Esophagus muscularis mucosa (tissue), 4 donors: ENCODE data around the gene FAM89B. TPM values are rescaled to one million over a fixed set of nuclear protein-coding genes. Genes with fewer than 3 reads are reported as not detected.

Experiments
- DNase-seq: peaks from one replicate; pipeline ENCODE4 v3.0.0-alpha.2; 2017; ENCODE audit errors: extremely low spot score
- H3K27ac ChIP-seq, 4 donors: fragments of 200-600 bp; sonication (generic); replicated peaks in 1 of 4; 1 replicate in 3 of 4; 2 replicates in 1 of 4; pipeline ENCODE4 v1.5.1; 2016 to 2019; ENCODE audit warnings: mild to moderate bottlenecking in 1 of 4
- H3K27me3 ChIP-seq, 4 donors: fragments of 200-600 bp; sonication (generic); one replicate each; pipeline versions ENCODE4 v1.5.1 to v1.6.0; 2016 to 2019
- H3K36me3 ChIP-seq, 4 donors: fragments of 200-600 bp; sonication (generic); one replicate each; pipeline ENCODE4 v1.5.1; 2016 to 2019
- H3K4me1 ChIP-seq, 4 donors: fragments of 200-600 bp; sonication (generic); one replicate each; pipeline ENCODE4 v1.5.1; 2016 to 2019
- H3K4me3 ChIP-seq, 4 donors: fragments of 200-600 bp; sonication (generic); 1 replicate in 2 of 4; 2 replicates in 2 of 4; pipeline ENCODE4 v1.5.1; 2016 to 2019; ENCODE audit warnings: mild to moderate bottlenecking in 4 of 4, moderate library complexity in 1 of 4
- H3K9me3 ChIP-seq, 4 donors: fragments of 200-600 bp; sonication (generic); 1 replicate in 3 of 4; 2 replicates in 1 of 4; pipeline ENCODE4 v1.5.1; 2016 to 2019
- CTCF ChIP-seq, 3 experiments: fragments of 200-600 bp in 2 of 3; fragments of 450-650 bp in 1 of 3; sonication (generic) in 2 of 3; IDR thresholded peaks; one replicate each; pipeline ENCODE4 v1.5.1; 2017 to 2019; ENCODE audit warnings: antibody characterized with exemption in 3 of 3, mild to moderate bottlenecking in 2 of 3, moderate library complexity in 1 of 3
- EP300 ChIP-seq: sonication (generic); formaldehyde crosslinking; IDR thresholded peaks from one replicate; pipeline ENCODE4 v1.6.1; 2017; ENCODE audit warnings: antibody characterized with exemption
- POLR2A ChIP-seq: fragments of 450-650 bp; IDR thresholded peaks from one replicate; pipeline ENCODE4 v1.6.1; 2017; ENCODE audit warnings: antibody characterized with exemption, moderate library complexity, mild to moderate bottlenecking, low read depth
- POLR2AphosphoS5 ChIP-seq, 2 donors: sonication (generic); formaldehyde crosslinking; IDR thresholded peaks; one replicate each; pipeline ENCODE4 v1.6.1; 2017; ENCODE audit warnings: antibody characterized with exemption in 2 of 2
- WGBS: methylation state at CpG from one replicate; pipeline ENCODE4 v1.1.5; 2018; 5-methylcytosine and 5-hydroxymethylcytosine counted together
- intact Hi-C: fragments of 100-400 bp; cut with DNase I; formaldehyde crosslinking; loops from one replicate; pipeline ENCODE4 v1.15.1; 2023
- total RNA-seq, 4 donors: library from RNA; depleted of rRNA; stranded (reverse); fragments of >200 nt; gene quantifications; one replicate each; pipeline versions ENCODE4 v1.1.0 to v1.2.1, GENCODE V29; 2016

Gene FAM89B
- total RNA-seq, 4 donors from 2014 or later = 47.9 to 90.4 (median 75.0) TPM

GRCh38 chr11:65569164-65569972 is 3.0 kb upstream of the FAM89B start:
- Histone ChIP-seq H3K4me1 (peaks cover 50 to 71% (median 58%) of the 10 kb centered on the region in 4 donors), H3K9me3 (no peaks in the 10 kb centered on the region), H3K36me3 (peaks cover 0 to 2% (median 0%) of the 10 kb centered on the region in 4 donors), H3K4me3 (peak overlapping the region; percentile 78 to 98 (median 88)), H3K27me3 (no peaks in the 10 kb centered on the region), H3K27ac (peak overlapping the region; percentile 95 to 99 (median 96))
- no peak for TF ChIP-seq EP300
- no peak for TF ChIP-seq POLR2AphosphoS5 (IDR thresholded peaks at IDR 0.05)
- no peak for TF ChIP-seq CTCF (IDR thresholded peaks at IDR 0.05)
- no peak for TF ChIP-seq POLR2A
- intact Hi-C loops = no loop called here
- DNase-seq = no peak
- 9% methylated on average over 21 of the region's 28 CpGs for WGBS

GRCh38 chr11:65569973-65570918 is 2.1 kb upstream of the FAM89B start, which contains the start of gene ZNRD2:
ZNRD2 (plus strand) TSS chr11:65570477; CDS start chr11:65570492, 15 bp downstream.
- intact Hi-C loops = loop anchor here (2.0 kb wide), 1 partner anchor 29 kb away; no protein-coding TSS in a partner anchor
- TF ChIP-seq POLR2A = peak; percentile 50
- TF ChIP-seq POLR2AphosphoS5 (IDR thresholded peaks at IDR 0.05) = peak in 1 of 2 donors; percentile 99
- peak; percentile 75 for TF ChIP-seq EP300
- TF ChIP-seq CTCF (IDR thresholded peaks at IDR 0.05) = peak; percentile 40 to 44 (median 40)
- Histone ChIP-seq H3K27ac (peak within 1 kb of the TSS; percentile 95 to 99 (median 96)), H3K9me3 (no peaks in the 10 kb centered on the region), H3K27me3 (no peaks in the 10 kb centered on the region), H3K4me1 (peaks cover 57 to 80% (median 65%) of the 10 kb centered on the region in 4 donors), H3K36me3 (peaks cover 0 to 2% (median 0%) of the 10 kb centered on the region in 4 donors), H3K4me3 (peak within 1 kb of the TSS; percentile 78 to 98 (median 88))
- DNase-seq = peak; percentile 100
- WGBS = 3% methylated on average over 5 of the region's 89 CpGs

GRCh38 chr11:65571420-65571819 is 918 bp upstream of the FAM89B start:
- no peaks in the 10 kb centered on the region for H3K9me3 ChIP-seq
- H3K27ac ChIP-seq = peak overlapping the region; percentile 95 to 99 (median 96)
- TF ChIP-seq EP300 = no peak
- no peak for TF ChIP-seq POLR2AphosphoS5 (IDR thresholded peaks at IDR 0.05)
- TF ChIP-seq POLR2A = no peak
- no peak for TF ChIP-seq CTCF (IDR thresholded peaks at IDR 0.05)
- peaks cover 57 to 85% (median 71%) of the 10 kb centered on the region in 4 donors for H3K4me1 ChIP-seq
- 54% methylated on average over 8 of the region's 9 CpGs for WGBS
- intact Hi-C loops = loop anchor here (2.0 kb wide), 1 partner anchor 31 kb away; no protein-coding TSS in a partner anchor
- peaks cover 0 to 2% (median 0%) of the 10 kb centered on the region in 4 donors for H3K36me3 ChIP-seq
- H3K4me3 ChIP-seq = peak overlapping the region; percentile 78 to 98 (median 88)
- no peak for DNase-seq
- H3K27me3 ChIP-seq = no peaks in the 10 kb centered on the region

GRCh38 chr11:65571940-65572339 is 398 bp upstream of the FAM89B start:
- WGBS = 5% methylated on average over 11 of the region's 11 CpGs
- intact Hi-C loops = loop anchor here (2.0 kb wide), 1 partner anchor 31 kb away; no protein-coding TSS in a partner anchor
- no peaks in the 10 kb centered on the region for H3K27me3 ChIP-seq
- TF ChIP-seq EP300 (no peak), CTCF (IDR thresholded peaks at IDR 0.05) (peak; percentile 42 to 59 (median 51)), POLR2A (no peak)
- H3K36me3 ChIP-seq = no peaks in the 10 kb centered on the region
- DNase-seq = no peak
- H3K27ac ChIP-seq = peak overlapping the region; percentile 95 to 99 (median 96)
- H3K4me1 ChIP-seq = peaks cover 61 to 85% (median 74%) of the 10 kb centered on the region in 4 donors
- H3K4me3 ChIP-seq = peak overlapping the region; percentile 78 to 98 (median 88)
- no peaks in the 10 kb centered on the region for H3K9me3 ChIP-seq
